GM10266 (cell line): ENCODE data around the gene SCARF2.

Source experiments
- DNase-seq: peaks from one replicate; pipeline ENCODE4 v3.0.0; 2012; ENCODE audit errors: extremely low spot score
- TF ChIP-seq, protein P1 (sequence below): IDR thresholded peaks from 2 replicates; pipeline ENCODE4 v1.5.1; 2012; ENCODE audit warnings: mild to moderate bottlenecking, low read depth; ENCODE audit not compliant: control insufficient read depth, insufficient read depth; ENCODE audit errors: missing control alignments

Gene SCARF2

DNA sequence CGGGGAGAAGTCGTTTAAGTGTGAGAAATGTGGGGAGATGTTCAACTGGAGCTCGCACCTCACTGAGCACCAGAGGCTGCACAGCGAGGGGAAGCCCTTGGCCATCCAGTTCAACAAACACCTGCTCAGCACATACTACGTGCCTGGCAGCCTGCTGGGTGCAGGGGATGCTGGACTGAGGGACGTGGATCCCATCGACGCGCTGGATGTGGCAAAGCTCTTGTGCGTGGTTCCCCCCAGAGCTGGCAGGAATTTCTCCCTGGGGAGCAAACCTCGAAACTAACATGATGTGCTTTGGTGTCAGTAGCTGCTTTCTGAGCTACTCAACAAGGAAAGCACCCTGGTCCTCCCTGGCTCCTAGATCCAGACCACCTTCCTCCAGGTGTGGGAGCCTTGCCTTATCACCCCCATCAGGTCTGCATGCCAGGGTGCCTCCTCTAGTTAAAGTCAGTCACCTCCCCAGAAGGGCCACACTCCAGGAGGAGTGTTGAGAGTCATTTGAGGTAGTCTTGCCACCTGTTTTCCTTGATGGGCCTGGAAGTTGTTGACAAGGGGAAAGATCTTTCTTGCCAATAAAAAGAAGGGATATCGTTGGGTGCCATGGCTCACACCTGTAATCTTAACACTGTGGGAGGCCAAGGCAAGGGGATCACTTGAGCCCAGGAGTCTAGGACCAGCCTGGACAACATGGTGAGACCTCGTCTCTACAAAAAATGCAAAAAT lies 30.8 kb downstream of the SCARF2 start:
- peak; percentile 31 for DNase-seq
- TF ChIP-seq, protein P1, sequence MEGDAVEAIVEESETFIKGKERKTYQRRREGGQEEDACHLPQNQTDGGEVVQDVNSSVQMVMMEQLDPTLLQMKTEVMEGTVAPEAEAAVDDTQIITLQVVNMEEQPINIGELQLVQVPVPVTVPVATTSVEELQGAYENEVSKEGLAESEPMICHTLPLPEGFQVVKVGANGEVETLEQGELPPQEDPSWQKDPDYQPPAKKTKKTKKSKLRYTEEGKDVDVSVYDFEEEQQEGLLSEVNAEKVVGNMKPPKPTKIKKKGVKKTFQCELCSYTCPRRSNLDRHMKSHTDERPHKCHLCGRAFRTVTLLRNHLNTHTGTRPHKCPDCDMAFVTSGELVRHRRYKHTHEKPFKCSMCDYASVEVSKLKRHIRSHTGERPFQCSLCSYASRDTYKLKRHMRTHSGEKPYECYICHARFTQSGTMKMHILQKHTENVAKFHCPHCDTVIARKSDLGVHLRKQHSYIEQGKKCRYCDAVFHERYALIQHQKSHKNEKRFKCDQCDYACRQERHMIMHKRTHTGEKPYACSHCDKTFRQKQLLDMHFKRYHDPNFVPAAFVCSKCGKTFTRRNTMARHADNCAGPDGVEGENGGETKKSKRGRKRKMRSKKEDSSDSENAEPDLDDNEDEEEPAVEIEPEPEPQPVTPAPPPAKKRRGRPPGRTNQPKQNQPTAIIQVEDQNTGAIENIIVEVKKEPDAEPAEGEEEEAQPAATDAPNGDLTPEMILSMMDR, result no peak

DNA sequence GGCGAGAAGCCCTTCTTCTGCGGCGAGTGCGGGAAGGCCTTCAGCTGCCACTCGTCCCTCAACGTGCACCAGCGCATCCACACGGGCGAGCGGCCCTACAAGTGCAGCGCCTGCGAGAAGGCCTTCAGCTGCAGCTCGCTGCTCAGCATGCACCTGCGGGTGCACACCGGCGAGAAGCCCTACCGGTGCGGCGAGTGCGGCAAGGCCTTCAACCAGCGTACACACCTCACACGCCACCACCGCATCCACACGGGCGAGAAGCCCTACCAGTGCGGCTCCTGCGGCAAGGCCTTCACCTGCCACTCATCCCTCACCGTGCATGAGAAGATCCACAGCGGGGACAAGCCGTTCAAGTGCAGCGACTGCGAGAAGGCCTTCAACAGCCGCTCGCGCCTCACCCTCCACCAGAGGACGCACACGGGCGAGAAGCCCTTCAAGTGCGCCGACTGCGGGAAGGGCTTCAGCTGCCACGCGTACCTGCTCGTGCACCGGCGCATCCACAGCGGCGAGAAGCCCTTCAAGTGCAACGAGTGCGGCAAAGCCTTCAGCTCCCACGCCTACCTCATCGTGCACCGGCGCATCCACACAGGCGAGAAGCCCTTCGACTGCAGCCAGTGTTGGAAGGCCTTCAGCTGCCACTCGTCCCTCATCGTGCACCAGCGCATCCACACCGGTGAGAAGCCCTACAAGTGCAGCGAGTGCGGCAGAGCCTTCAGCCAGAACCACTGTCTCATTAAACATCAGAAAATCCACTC lies 31.5 kb downstream of the SCARF2 start:
- no peak for DNase-seq
- TF ChIP-seq, protein P1, result no peak

DNA sequence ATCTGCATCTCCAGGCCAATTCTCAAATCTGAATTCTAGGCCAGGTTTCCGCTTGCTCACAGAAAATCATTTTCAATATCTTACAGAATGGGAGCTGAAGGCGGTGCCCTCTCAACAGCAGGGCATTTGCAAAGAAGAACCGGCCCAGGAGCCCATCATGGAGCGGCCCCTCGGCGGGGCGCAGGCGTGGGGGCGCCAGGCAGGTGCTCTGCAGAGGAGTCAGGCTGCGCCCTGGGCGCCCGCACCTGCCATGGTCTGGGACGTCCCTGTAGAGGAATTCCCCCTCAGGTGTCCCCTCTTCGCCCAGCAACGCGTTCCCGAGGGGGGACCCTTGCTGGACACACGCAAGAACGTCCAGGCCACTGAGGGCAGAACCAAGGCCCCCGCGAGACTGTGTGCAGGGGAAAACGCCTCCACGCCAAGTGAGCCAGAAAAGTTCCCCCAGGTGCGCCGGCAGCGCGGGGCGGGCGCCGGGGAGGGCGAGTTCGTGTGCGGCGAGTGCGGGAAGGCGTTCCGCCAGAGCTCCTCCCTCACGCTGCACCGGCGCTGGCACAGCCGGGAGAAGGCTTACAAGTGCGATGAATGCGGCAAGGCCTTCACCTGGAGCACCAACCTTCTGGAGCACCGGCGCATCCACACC lies 32.2 kb downstream of the SCARF2 start:
- TF ChIP-seq, protein P1, result no peak
- DNase-seq, result no peak

DNA sequence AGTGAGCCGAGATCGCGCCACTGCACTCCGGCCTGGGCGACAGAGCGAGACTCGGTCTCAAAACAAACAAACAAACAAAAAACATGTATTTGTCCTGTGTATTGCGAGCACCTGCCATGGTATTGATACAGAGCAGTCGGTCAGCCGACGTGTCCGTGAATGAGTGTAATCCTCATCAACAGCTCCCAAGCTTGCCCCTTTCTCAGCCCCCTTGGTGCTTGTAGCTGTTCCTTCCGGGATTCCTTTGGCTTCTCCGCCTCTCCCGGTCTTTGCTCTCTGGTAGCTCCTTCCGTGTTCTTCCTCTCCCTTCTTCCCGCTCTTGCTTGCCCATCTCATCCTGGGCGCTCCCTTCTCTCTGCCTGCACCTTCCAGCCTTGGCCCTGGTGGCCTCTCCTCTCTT lies 32.7 kb downstream of the SCARF2 start:
- TF ChIP-seq, protein P1, result no peak

DNA sequence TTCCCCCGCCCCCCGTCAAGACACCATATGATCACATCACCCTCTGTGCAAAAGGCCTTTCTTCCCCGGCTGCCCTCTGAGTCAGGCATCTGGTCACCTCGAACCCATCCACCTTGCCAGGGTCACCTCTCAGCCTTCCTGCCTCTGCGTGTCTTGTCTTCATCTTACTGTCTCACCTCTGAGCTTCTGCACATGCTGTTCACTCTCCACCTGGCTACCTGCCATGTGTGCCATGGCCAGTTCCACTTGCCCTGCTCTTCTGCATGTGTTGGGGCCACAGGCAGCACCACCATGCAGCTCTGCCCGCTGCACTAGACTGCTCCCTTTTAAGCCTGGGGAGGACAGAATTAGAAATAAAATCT lies 33.9 kb downstream of the SCARF2 start:
- DNase-seq, result no peak
- TF ChIP-seq, protein P1, result no peak

More for the DNA sequence above, 32.7 kb downstream of the SCARF2 start:
- peak; percentile 20 for DNase-seq

DNA sequence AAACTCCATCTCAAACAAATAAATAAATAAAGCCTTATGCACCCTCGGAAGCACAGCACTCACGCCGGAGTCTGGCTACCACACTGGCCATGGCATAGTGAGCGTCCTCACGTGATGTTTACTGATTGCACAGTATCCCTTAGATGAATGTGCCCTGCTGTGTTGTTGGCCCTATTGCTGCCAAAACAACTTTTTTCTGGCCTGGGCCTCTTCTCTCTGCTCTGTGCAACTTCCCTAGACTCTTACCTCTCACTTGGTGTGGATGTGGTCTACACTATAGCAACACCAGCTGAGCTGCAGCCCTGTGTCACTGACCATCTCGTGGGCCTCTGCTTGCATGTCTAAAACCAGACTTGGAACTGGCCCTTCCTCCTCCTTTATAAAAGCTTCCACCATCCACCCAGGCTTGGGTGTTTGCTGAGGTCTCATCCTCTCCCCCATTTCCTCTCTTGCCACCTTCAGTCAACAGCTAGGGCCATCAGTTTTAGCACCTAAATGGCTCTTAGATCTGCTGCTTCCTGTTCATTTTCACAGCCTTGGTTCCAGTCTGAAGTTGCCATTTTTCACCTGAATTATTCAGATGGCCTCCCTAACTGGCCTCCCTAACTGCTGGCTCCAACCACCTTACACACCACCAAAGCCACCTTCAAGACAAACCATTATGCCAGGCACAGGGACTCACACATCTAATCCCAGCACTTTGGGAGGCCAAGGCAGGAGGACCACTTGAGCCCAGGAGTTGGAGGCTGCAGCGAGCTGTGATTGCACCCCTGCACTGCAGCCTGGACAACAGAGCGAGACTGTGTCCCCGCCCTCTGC lies 34.5 kb downstream of the SCARF2 start:
- no peak for DNase-seq
- TF ChIP-seq, protein P1, result no peak
